Measurements from ENCODE around the gene GPRIN3. TPM values are rescaled to one million over a fixed set of nuclear protein-coding genes. Genes with fewer than 3 reads are reported as not detected.

GPRIN3 gene
- total and polyA plus RNA-seq, 2 experiments from 2014 or later, result 0.74 to 3.2 TPM

DNA sequence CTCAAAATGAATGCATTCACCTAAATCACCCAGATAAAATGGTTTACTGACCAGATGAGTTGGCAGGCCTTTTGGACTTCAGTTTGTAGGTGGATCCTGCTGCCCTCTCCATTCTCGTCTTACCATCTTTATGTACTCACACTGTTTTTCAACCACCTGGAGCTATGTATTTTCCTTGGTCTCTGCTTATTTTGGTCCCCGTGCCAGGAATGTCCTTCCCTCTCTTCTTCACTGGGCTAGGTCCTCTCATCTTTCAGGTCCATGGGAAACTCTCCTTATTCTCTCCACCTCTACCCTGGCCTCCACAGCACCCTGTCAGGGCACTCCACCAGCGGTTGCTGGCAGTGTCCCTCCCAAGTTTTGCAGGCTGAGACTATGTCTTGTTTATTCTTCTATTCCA lies 2.6 kb downstream of the GPRIN3 start (continued):
- TF ChIP-seq, protein P1, sequence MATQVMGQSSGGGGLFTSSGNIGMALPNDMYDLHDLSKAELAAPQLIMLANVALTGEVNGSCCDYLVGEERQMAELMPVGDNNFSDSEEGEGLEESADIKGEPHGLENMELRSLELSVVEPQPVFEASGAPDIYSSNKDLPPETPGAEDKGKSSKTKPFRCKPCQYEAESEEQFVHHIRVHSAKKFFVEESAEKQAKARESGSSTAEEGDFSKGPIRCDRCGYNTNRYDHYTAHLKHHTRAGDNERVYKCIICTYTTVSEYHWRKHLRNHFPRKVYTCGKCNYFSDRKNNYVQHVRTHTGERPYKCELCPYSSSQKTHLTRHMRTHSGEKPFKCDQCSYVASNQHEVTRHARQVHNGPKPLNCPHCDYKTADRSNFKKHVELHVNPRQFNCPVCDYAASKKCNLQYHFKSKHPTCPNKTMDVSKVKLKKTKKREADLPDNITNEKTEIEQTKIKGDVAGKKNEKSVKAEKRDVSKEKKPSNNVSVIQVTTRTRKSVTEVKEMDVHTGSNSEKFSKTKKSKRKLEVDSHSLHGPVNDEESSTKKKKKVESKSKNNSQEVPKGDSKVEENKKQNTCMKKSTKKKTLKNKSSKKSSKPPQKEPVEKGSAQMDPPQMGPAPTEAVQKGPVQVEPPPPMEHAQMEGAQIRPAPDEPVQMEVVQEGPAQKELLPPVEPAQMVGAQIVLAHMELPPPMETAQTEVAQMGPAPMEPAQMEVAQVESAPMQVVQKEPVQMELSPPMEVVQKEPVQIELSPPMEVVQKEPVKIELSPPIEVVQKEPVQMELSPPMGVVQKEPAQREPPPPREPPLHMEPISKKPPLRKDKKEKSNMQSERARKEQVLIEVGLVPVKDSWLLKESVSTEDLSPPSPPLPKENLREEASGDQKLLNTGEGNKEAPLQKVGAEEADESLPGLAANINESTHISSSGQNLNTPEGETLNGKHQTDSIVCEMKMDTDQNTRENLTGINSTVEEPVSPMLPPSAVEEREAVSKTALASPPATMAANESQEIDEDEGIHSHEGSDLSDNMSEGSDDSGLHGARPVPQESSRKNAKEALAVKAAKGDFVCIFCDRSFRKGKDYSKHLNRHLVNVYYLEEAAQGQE (IDR thresholded peaks at IDR 0.05; ENCODE audit: unreplicated experiment), result no peak

GRCh38 chr4:89303814-89304388 lies 3.7 kb downstream of the GPRIN3 start:
- no peak overlapping the region for H3K4me2 ChIP-seq
- H3K4me3 Mint-ChIP-seq, result no peak overlapping the region
- H4K20me1 ChIP-seq (replicated peaks; ENCODE audit: insufficient read depth), result no peaks in the 10 kb centered on the region
- TF ChIP-seq EZH2 (IDR thresholded peaks at IDR 0.05; ENCODE audit: low read depth, unreplicated experiment), result no peak
- TF ChIP-seq NANOG (IDR thresholded peaks at IDR 0.05; ENCODE audit: borderline replicate concordance), result no peak
- no peak overlapping the region for H3K27ac Mint-ChIP-seq
- no peaks in the 10 kb centered on the region for H3K79me2 ChIP-seq (replicated peaks; ENCODE audit: insufficient read depth)
- no peaks in the 10 kb centered on the region for H3K36me3 ChIP-seq (ENCODE audit: insufficient read depth)
- peaks cover 23% of the 10 kb centered on the region for H3K27me3 ChIP-seq (ENCODE audit: insufficient read depth)
- no peaks in the 10 kb centered on the region for H3F3A ChIP-seq (replicated peaks; ENCODE audit: low read depth)
- no peaks in the 10 kb centered on the region; the same call in 2 of the 3 replicates for H3K9me3 Mint-ChIP-seq
- no peaks in the 10 kb centered on the region for H3K9me2 ChIP-seq (ENCODE audit: insufficient read depth)
- no peak overlapping the region for H2AFZ ChIP-seq
- H3K4me1 Mint-ChIP-seq, result peaks cover 30% of the 10 kb centered on the region
- no peak overlapping the region for H3K4me3 ChIP-seq
- H3K27me3 Mint-ChIP-seq (ENCODE audit: insufficient read depth, low read depth, poor library complexity), result peaks cover 15% of the 10 kb centered on the region
- H3K27ac ChIP-seq (ENCODE audit: low read depth), result no peak overlapping the region
- ATAC-seq (no peak), DNase-seq (ENCODE audit: low spot score) (no peak)
- peaks cover 18% of the 10 kb centered on the region for H3K4me1 ChIP-seq (ENCODE audit: insufficient read depth)
- no peaks in the 10 kb centered on the region for H3K36me3 Mint-ChIP-seq (ENCODE audit: low read depth)

DNA sequence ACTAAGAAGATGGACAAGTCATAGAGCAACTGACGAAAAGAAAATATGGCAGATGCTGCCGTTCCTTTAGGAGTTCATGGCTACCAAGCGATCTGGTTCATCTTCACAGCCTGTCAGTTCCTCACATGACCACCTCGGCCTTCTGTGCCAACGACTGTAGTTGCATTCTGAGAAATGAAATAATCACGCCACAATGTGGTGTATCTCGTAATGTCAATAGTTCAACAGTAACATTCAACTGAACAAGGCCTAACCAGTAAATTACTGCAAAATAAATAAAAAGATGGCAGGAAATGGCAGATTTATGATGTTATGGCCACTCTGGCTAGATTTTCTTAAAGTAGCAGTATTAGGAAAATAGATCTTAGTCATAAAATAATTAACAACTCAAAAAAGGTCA lies 4.4 kb downstream of the GPRIN3 start:
- H3K79me2 ChIP-seq (replicated peaks; ENCODE audit: insufficient read depth), result no peaks in the 10 kb centered on the region
- Mint-ChIP-seq H3K4me1 (peaks cover 31% of the 10 kb centered on the region), H3K27ac (no peak overlapping the region), H3K36me3 (ENCODE audit: low read depth) (no peaks in the 10 kb centered on the region), H3K27me3 (ENCODE audit: insufficient read depth, low read depth, poor library complexity) (peaks cover 15% of the 10 kb centered on the region), H3K9me3 (no peaks in the 10 kb centered on the region), H3K4me3 (no peak overlapping the region)
- H3K27me3 ChIP-seq (ENCODE audit: insufficient read depth), result peaks cover 18% of the 10 kb centered on the region
- H3K36me3 ChIP-seq (ENCODE audit: insufficient read depth), result no peaks in the 10 kb centered on the region
- no peak for DNase-seq (ENCODE audit: low spot score)
- ATAC-seq, result no peak
- no peaks in the 10 kb centered on the region for H4K20me1 ChIP-seq (replicated peaks; ENCODE audit: insufficient read depth)
- H3K4me2 ChIP-seq, result no peak overlapping the region
- no peaks in the 10 kb centered on the region for H3F3A ChIP-seq (replicated peaks; ENCODE audit: low read depth)
- H3K4me3 ChIP-seq, result no peak overlapping the region
- H3K27ac ChIP-seq (ENCODE audit: low read depth), result no peak overlapping the region
- H2AFZ ChIP-seq, result no peak overlapping the region
- peaks cover 13% of the 10 kb centered on the region for H3K4me1 ChIP-seq (ENCODE audit: insufficient read depth)
- H3K9me2 ChIP-seq (ENCODE audit: insufficient read depth), result no peaks in the 10 kb centered on the region
- no peak for TF ChIP-seq JUNB (IDR thresholded peaks at IDR 0.05; ENCODE audit: unreplicated experiment)
- no peak for TF ChIP-seq CTCF (conservative IDR thresholded peaks at IDR 0.05; ENCODE audit: low read depth in 2 of 2)
- TF ChIP-seq, protein P1 (IDR thresholded peaks at IDR 0.05; ENCODE audit: unreplicated experiment), result no peak
- no peak for TF ChIP-seq ZNF331 (CRISPR knock-in tag; IDR thresholded peaks at IDR 0.05; ENCODE audit: low read depth)
- TF ChIP-seq STAT1 (IDR thresholded peaks at IDR 0.05; ENCODE audit: unreplicated experiment), result no peak

All from GM23338 (cell line).